ENCODE measurements around the gene GRIA4. TPM values are rescaled to one million over a fixed set of nuclear protein-coding genes. Genes with fewer than 3 reads are reported as not detected.

The GRIA4 gene
- total RNA-seq, 6 donors from 2014 or later = not detected

GRCh38 chr11:105693075-105693759 lies 83.3 kb downstream of the GRIA4 start:
- TF ChIP-seq POLR2AphosphoS5 (IDR thresholded peaks at IDR 0.05) = no peak
- no peak for TF ChIP-seq POLR2A (IDR thresholded peaks at IDR 0.05)
- TF ChIP-seq EP300 (IDR thresholded peaks at IDR 0.05) = no peak
- TF ChIP-seq CTCF (IDR thresholded peaks at IDR 0.05) = no peak
- WGBS, 2 donors = 39 to 46% methylated on average over 2 of the region's 2 CpGs
- H3K4me1 ChIP-seq = no peaks in the 10 kb centered on the region
- no peak overlapping the region for H3K4me3 ChIP-seq
- H3K36me3 ChIP-seq = no peaks in the 10 kb centered on the region
- DNase-seq (no peak), ATAC-seq (ENCODE audit: low FRiP score in 2 of 2) (no peak)
- H3K9me3 ChIP-seq = no peaks in the 10 kb centered on the region
- H3K27me3 ChIP-seq = no peaks in the 10 kb centered on the region
- H3K27ac ChIP-seq = no peak overlapping the region

- WGBS, 2 donors = 86 to 87% methylated on average over 2 of the region's 2 CpGs
Observed at GRCh38 chr11:105696000-105696399, 86.1 kb downstream of the GRIA4 start.

GRCh38 chr11:105697291-105697690 lies 87.4 kb downstream of the GRIA4 start:
- 36 to 78% methylated on average over 1 of the region's 1 CpG for WGBS, 2 donors
- Histone ChIP-seq H3K27me3 (no peaks in the 10 kb centered on the region), H3K27ac (no peak overlapping the region), H3K36me3 (no peaks in the 10 kb centered on the region), H3K9me3 (no peaks in the 10 kb centered on the region), H3K4me1 (no peaks in the 10 kb centered on the region), H3K4me3 (no peak overlapping the region)
- DNase-seq (no peak), ATAC-seq (ENCODE audit: low FRiP score in 2 of 2) (no peak)
- TF ChIP-seq EP300 (IDR thresholded peaks at IDR 0.05) = no peak
- no peak for TF ChIP-seq POLR2AphosphoS5 (IDR thresholded peaks at IDR 0.05)
- TF ChIP-seq CTCF (IDR thresholded peaks at IDR 0.05) = no peak
- no peak for TF ChIP-seq POLR2A (IDR thresholded peaks at IDR 0.05)

More at GRCh38 chr11:105696000-105696399, 86.1 kb downstream of the GRIA4 start:
- no peaks in the 10 kb centered on the region for H3K9me3 ChIP-seq
- no peak for ATAC-seq (ENCODE audit: low FRiP score in 2 of 2)
- H3K27ac ChIP-seq = no peak overlapping the region
- no peaks in the 10 kb centered on the region for H3K4me1 ChIP-seq
- no peak for DNase-seq
- no peaks in the 10 kb centered on the region for H3K36me3 ChIP-seq
- no peaks in the 10 kb centered on the region for H3K27me3 ChIP-seq
- H3K4me3 ChIP-seq = no peak overlapping the region
- TF ChIP-seq EP300 (IDR thresholded peaks at IDR 0.05) (no peak), POLR2AphosphoS5 (IDR thresholded peaks at IDR 0.05) (no peak), POLR2A (IDR thresholded peaks at IDR 0.05) (no peak), CTCF (IDR thresholded peaks at IDR 0.05) (no peak)

- H3K27ac ChIP-seq = no peak overlapping the region
- DNase-seq (no peak), ATAC-seq (ENCODE audit: low FRiP score in 2 of 2) (no peak)
- no peaks in the 10 kb centered on the region for H3K9me3 ChIP-seq
- H3K27me3 ChIP-seq = no peaks in the 10 kb centered on the region
- H3K4me1 ChIP-seq = no peaks in the 10 kb centered on the region
- WGBS, 2 donors = 26 to 31% methylated on average over 3 of the region's 3 CpGs
- H3K4me3 ChIP-seq = no peak overlapping the region
- no peak for TF ChIP-seq POLR2A (IDR thresholded peaks at IDR 0.05)
- TF ChIP-seq EP300 (IDR thresholded peaks at IDR 0.05) = no peak
- TF ChIP-seq CTCF (IDR thresholded peaks at IDR 0.05) = no peak
- no peak for TF ChIP-seq POLR2AphosphoS5 (IDR thresholded peaks at IDR 0.05)
- no peaks in the 10 kb centered on the region for H3K36me3 ChIP-seq
Observed at GRCh38 chr11:105699203-105699602, 89.3 kb downstream of the GRIA4 start.

GRCh38 chr11:105700271-105700670 lies 90.4 kb downstream of the GRIA4 start:
- no peak overlapping the region for H3K4me3 ChIP-seq
- TF ChIP-seq POLR2A (IDR thresholded peaks at IDR 0.05) (no peak), POLR2AphosphoS5 (IDR thresholded peaks at IDR 0.05) (no peak), CTCF (IDR thresholded peaks at IDR 0.05) (no peak), EP300 (IDR thresholded peaks at IDR 0.05) (no peak)
- H3K4me1 ChIP-seq = no peaks in the 10 kb centered on the region
- DNase-seq (no peak), ATAC-seq (ENCODE audit: low FRiP score in 2 of 2) (no peak)
- no peaks in the 10 kb centered on the region for H3K9me3 ChIP-seq
- H3K27me3 ChIP-seq = no peaks in the 10 kb centered on the region
- no peak overlapping the region for H3K27ac ChIP-seq
- no peaks in the 10 kb centered on the region for H3K36me3 ChIP-seq

Data from upper lobe of left lung (tissue), 6 donors.